ENCODE measurements around the gene ARHGEF17.
A peak's percentile ranks its signal among the peaks of the same experiment; 100 is the strongest.
"Not testable (repeated sequence)": the region's sequence is repeated elsewhere in the genome, so short reads cannot be mapped to it uniquely, and the experiment has no call there.

ARHGEF17 gene

DNA sequence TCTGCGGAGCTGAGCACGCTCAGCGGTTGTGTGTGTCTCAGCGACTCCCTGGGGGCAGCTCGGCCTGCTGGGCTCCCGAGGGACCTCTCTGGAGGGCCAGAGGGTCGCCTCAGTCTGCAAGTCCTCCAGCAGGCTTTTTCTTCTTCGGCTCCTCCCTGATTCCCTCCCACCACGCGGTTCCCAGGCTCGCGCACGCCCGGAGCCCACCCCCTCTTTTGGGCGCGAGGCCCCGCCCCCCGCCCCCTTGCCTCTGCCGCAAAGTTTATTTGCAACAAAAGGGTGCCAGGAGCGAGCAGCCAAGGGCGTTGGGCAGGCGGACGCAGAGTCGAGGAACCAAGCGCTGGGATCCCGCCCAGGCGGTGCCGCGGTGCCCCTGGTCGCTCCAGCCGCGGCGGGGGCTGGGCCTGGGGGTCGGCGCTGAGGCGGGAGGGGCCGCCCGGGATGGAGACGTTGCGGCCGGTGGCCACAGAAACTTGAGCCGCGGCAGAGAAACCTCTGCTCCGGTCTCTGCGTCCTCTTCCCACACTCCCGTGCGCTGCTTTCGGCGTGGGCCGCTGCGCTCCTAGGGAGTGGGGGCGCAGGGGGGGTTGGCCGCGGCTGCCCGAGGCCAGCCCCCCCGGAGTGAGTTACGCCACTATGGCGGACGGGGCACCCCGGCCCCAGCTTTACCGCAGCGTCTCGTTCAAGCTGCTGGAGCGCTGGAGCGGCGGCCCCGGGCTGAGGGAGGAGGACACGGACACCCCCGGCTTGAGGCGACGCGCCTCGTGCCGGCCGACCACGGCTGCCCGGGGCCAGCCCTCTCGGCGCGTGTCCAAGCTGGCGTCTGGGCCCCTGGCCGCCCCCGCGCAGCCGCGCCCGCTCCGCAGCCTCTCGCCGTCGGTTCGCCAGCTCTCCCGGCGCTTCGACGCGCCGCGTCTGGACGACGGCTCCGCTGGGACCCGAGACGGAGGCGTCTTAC, at the start of gene ARHGEF17:
Gene ARHGEF17 (plus strand): TSS at position 274 of the 958 bp plus-strand sequence. CDS start 363 bp downstream, at position 637.
- peak; percentile 63 for DNase-seq (ENCODE audit: low spot score)

GRCh38 chr11:73259406-73260126, 48.5 kb upstream of the ARHGEF17 start:
- no peak for DNase-seq (ENCODE audit: low spot score)

GRCh38 chr11:73260127-73260457, 48.0 kb upstream of the ARHGEF17 start:
- no peak for DNase-seq (ENCODE audit: low spot score)

GRCh38 chr11:73262851-73263495, 45.1 kb upstream of the ARHGEF17 start:
- DNase-seq (ENCODE audit: low spot score) = no peak

- no peak for DNase-seq (ENCODE audit: low spot score)
Measured at GRCh38 chr11:73263640-73264039, 44.4 kb upstream of the ARHGEF17 start.

GRCh38 chr11:73265278-73265810, 42.7 kb upstream of the ARHGEF17 start:
- no peak for DNase-seq (ENCODE audit: low spot score)

DNA sequence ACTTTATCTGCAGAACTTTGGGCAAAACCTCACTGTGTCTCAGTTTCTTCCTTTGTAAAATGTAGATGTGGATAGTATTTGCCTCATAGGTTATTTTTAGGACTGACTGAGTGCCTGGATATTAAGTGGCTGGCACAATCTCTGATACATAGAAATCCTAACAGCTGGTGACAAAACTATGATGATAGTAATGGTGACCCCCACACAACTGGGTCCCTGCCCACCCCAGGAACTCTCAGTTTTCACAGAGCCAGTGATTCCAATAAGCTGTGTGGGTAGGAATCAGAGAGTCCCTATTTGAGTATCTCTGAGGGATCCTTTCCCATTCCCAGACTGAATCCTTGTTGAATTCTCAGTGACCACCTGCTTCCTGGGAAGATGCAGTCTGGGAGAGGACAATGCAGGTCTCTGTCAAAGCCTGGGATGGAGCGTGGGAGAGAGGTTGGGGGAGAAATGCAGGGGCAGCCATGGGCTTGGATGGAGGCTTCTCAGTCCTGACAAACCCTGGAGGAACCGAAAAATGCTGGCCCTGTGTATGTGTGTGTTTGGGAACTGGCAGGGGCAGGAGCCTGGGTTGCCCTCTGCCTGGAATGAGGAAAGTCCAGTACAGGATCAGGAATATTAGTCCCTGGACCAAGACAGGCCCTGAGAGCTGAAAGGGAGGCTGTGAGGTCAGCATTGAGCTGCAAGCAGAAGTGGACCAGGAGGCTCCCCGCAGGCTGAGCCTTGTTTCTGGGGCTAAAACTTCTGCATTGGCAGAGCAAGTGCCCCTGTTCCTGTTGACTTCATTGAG, 42.0 kb upstream of the ARHGEF17 start:
- no peak for DNase-seq (ENCODE audit: low spot score)

GRCh38 chr11:73266646-73267020, 41.4 kb upstream of the ARHGEF17 start:
- no peak for DNase-seq (ENCODE audit: low spot score)

DNA sequence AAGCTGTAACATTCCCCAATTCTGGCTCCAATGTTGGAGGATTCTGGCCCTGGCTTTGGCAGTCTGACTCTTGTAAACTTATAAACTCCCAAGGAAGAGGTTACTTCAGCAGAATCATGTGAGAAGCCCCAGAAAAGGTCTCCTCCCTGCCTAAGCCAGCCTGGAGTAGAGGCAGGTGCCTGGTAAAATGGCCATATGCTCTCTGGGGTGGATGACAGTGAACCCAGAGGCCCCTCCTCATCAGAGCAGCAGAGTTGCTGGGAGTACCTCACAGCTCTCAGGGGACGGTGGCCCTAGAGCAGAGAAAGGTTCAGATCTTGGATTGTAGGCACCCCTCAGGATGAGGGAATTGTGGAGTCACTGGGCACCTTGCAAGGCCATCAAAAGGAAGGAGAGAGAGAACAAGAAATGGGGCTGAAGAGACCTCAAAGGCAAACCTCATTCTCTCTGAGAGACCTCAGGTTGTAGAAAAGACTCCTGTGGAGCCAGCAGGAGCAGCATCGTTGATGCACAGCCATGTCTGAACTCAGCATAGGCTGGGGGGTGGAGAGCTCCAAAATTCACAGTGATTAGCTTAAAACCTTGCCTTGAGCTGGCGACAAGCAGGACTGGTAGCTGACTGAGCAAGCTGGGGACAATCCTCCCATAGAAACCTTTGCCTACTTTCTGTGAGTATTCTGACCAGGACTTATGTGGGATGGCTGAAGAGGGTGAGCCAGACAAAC, 40.8 kb upstream of the ARHGEF17 start:
- DNase-seq (ENCODE audit: low spot score) = no peak

DNA sequence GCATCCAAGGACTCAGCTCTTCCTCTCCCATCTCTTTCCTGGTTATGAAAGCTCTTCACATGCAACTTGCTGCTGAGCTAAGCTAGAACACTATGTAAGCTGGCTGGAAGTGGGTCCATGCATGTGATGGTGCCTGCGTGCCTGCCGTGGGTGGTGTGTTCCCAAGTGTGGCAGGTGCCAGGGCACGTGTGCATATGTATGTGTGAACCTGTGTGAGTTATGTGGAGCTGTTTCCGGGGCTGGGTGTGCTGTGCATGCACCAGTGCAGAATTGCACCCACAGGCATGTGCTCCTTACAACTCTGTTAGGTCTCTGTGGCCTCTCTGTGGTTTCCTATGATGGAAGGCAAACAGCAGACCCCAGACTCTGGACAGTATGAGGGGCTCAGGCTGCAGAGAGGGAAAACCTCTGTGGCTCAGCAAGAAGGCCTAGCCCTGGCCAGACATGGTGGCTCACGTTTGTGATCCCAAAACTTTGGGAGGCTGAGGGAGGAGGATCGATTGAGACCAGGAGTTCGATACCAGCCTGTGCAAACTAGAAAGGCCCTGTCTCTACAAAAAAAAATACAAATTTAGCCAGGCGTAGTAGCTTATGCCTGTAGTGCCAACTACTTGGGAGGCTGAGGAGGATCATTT, 40.1 kb upstream of the ARHGEF17 start:
- DNase-seq (ENCODE audit: low spot score) = no peak

- DNase-seq (ENCODE audit: low spot score) = no peak
Measured at GRCh38 chr11:73268671-73269271, 39.3 kb upstream of the ARHGEF17 start.

DNA sequence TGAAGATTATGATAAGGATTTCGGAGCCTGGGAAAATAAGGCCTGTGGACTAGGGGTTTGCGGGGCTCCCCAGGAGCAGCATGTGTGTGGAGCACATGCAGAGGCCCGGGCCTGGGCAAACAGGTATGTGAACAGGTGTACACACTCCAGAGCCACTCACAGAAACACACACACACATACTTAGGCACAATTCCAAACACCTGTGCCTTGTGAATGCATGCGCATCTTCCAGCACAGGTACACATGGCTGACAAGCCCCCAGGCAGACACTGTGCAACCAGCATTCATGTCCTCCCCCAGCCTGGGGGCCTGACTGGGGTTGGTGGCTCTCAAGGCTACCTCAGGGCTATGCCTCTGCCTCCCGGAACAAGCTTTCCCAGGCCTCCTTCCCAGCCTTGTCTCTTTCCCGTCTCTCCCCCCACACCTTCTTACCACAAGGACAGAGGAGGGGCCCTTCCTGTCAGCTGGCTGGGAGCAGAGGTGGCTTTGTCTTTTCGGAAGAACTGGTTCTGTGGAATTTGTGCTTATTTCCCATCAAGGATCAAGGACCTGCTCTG, 38.5 kb upstream of the ARHGEF17 start:
- no peak for DNase-seq (ENCODE audit: low spot score)

- no peak for DNase-seq (ENCODE audit: low spot score)
Measured at GRCh38 chr11:73270016-73270854, 37.8 kb upstream of the ARHGEF17 start.

DNA sequence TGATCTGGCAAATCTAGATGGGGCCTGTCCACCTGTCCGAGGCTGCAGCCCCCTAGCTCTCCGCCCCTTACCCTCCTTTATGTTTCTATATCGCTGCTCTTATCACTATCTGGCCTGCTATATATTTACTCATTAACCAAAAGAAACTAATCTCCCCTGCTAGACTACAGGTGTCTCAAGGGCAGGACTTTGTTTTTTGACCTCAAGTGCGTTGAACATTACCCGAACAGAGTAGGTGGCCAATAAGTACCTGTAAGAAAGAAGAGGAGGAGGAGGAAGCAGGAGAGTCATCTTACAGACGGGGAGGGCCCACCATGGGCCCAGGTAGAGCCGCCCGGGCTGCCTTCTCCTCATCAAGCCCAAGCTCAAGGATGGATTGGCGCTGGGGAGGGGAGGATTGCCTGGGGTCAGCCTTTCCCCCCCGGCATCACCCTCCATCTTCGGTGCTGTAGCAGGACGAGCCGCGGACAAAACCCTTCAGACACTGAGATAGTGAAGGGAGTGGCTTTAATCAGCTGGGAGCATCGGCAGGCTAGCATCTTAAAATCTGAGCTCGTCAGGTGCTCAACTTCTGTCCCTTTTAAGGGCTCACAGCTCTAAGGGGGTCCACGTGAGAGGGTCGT, 37.1 kb upstream of the ARHGEF17 start:
- DNase-seq (ENCODE audit: low spot score) = no peak

GRCh38 chr11:73271478-73271865, 36.6 kb upstream of the ARHGEF17 start:
- not testable (repeated sequence) for DNase-seq (ENCODE audit: low spot score)

DNA sequence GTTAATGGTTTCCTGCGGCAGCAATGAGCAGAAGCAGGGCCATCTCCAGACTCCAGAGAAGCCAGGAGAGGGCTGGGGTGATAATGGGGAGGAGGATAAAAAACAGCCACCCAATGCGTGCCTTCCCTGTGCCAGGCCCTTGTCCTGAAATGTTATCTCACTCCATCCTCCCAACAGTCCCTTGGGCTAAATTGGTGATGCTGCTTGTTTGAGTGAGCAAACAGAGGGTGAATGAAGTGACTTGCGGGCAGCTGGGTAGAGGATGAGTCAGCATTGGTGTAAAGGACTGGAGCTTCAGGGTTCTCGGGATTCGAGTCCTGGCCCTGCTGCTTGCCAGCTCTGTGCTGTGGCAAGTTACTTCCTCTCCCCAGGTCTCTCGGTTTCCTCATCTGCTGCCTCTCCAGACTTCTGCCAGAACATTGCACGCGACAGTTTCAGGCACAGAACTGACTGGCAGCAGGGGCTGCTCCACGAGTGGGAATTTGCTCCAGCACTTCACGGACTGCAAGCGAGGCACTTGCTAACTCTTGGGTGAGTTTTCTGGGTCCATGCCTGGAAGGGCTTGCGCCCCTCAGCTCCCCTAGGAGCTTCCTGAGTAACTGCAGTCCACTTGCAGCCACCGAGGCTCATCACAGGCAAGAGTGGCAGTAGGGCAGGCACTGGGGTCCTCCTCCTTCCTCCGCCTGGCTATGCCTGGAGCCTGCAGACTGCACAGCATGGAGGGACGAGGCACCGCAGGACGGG, 36.0 kb upstream of the ARHGEF17 start, which contains the start of gene P2RY6:
Gene P2RY6 (plus strand): TSS at position 403 of the 744 bp plus-strand sequence. CDS start 24,181 bp downstream, outside the sequence.
- DNase-seq (ENCODE audit: low spot score) = peak; percentile 58

- DNase-seq (ENCODE audit: low spot score) = no peak
Measured at GRCh38 chr11:73272680-73273038, 35.4 kb upstream of the ARHGEF17 start.

Measured in Ammon's horn (tissue), 1 donor.